H9 (cell line): Measurements from ENCODE around the gene PPP1R27. TPM values are rescaled to one million over a fixed set of nuclear protein-coding genes. Genes with fewer than 3 reads are reported as not detected.

Source experiments
- DNase-seq: peaks from one replicate; pipeline ENCODE4 v3.0.0-alpha.2; 2017
- H2AFZ ChIP-seq: one replicate; pipeline ENCODE4 v1.6.1; 2013; ENCODE audit warnings: mild to moderate bottlenecking, low read length, control low read depth, moderate library complexity
- H2AK5ac ChIP-seq: 2 replicates; pipeline ENCODE4 v1.6.1; 2013; ENCODE audit warnings: low read length, control low read depth, mixed read lengths; ENCODE audit not compliant: insufficient read length
- H2BK120ac ChIP-seq: one replicate; pipeline ENCODE4 v1.6.1; 2013; ENCODE audit warnings: low read depth, mild to moderate bottlenecking, low read length, control low read depth, inconsistent platforms; ENCODE audit not compliant: poor library complexity, severe bottlenecking
- H2BK12ac ChIP-seq: 2 replicates; pipeline ENCODE4 v1.6.1; 2013; ENCODE audit warnings: low read length, control low read depth, mixed read lengths, low read depth; ENCODE audit not compliant: insufficient read length
- H2BK15ac ChIP-seq: 2 replicates; pipeline ENCODE4 v1.6.1; 2013; ENCODE audit warnings: low read depth, low read length, control low read depth
- H2BK20ac ChIP-seq: one replicate; pipeline ENCODE4 v1.6.1; 2013; ENCODE audit warnings: low read depth, mild to moderate bottlenecking, low read length, control low read depth, inconsistent platforms; ENCODE audit not compliant: poor library complexity, severe bottlenecking
- H2BK5ac ChIP-seq: 2 replicates; pipeline ENCODE4 v1.6.1; 2013; ENCODE audit warnings: low read length, control low read depth, mixed read lengths; ENCODE audit not compliant: insufficient read length
- H3K14ac ChIP-seq: 2 replicates; pipeline ENCODE4 v1.6.1; 2013; ENCODE audit warnings: low read length, control low read depth; ENCODE audit not compliant: insufficient read depth
- H3K18ac ChIP-seq: 2 replicates; pipeline ENCODE4 v1.6.1; 2013; ENCODE audit warnings: low read depth, mild to moderate bottlenecking, mixed read lengths, low read length, control low read depth; ENCODE audit not compliant: insufficient read length
- H3K23ac ChIP-seq: 2 replicates; pipeline ENCODE4 v1.6.1; 2013; ENCODE audit warnings: low read length, control low read depth, mixed read lengths, low read depth; ENCODE audit not compliant: insufficient read length
- H3K23me2 ChIP-seq: 2 replicates; pipeline ENCODE4 v1.6.1; 2013; ENCODE audit warnings: low read depth, mild to moderate bottlenecking, mixed read lengths, low read length, control low read depth; ENCODE audit not compliant: insufficient read length, poor library complexity, severe bottlenecking
- H3K27ac ChIP-seq: 2 replicates; pipeline ENCODE4 v1.5.1; 2013; ENCODE audit warnings: low read length, control low read depth, mixed read lengths, low read depth; ENCODE audit not compliant: insufficient read length
- H3K27me3 ChIP-seq: 2 replicates; pipeline ENCODE4 v1.6.1; 2013; ENCODE audit warnings: low read length, control low read depth, inconsistent platforms; ENCODE audit not compliant: insufficient read depth
- H3K4ac ChIP-seq: 2 replicates; pipeline ENCODE4 v1.6.1; 2013; ENCODE audit warnings: low read depth, mild to moderate bottlenecking, control low read depth, inconsistent platforms, low read length, moderate library complexity
- H3K4me1 ChIP-seq: 2 replicates; pipeline ENCODE4 v1.6.1; 2013; ENCODE audit warnings: low read length, control low read depth, inconsistent platforms; ENCODE audit not compliant: insufficient read depth
- H3K4me2 ChIP-seq: 2 replicates; pipeline ENCODE4 v1.6.1; 2013; ENCODE audit warnings: low read length, control low read depth, mixed read lengths; ENCODE audit not compliant: insufficient read length, insufficient read depth
- H3K56ac ChIP-seq: 2 replicates; pipeline ENCODE4 v1.6.1; 2013; ENCODE audit warnings: low read depth, mild to moderate bottlenecking, mixed read lengths, low read length, control low read depth; ENCODE audit not compliant: insufficient read length
- H3K79me1 ChIP-seq: 2 replicates; pipeline ENCODE4 v1.6.1; 2013; ENCODE audit warnings: low read depth, mild to moderate bottlenecking, moderate library complexity, low read length, control low read depth, inconsistent platforms; ENCODE audit not compliant: insufficient read depth, poor library complexity, severe bottlenecking
- H3K79me2 ChIP-seq: 2 replicates; pipeline ENCODE4 v1.6.1; 2013; ENCODE audit warnings: low read length, control low read depth, inconsistent platforms; ENCODE audit not compliant: insufficient read depth
- H3K9ac ChIP-seq: 2 replicates; pipeline ENCODE4 v1.6.1; 2013; ENCODE audit warnings: low read length, control low read depth, mixed read lengths; ENCODE audit not compliant: insufficient read length; ENCODE audit errors: extremely low read depth
- H3K9me3 ChIP-seq: one replicate; pipeline ENCODE4 v1.6.1; 2013; ENCODE audit warnings: low read depth, low read length, inconsistent platforms; ENCODE audit not compliant: control insufficient read depth
- H3T11ph ChIP-seq: one replicate; pipeline ENCODE4 v1.6.1; 2013; ENCODE audit warnings: mild to moderate bottlenecking, low read length, control low read depth, inconsistent platforms
- H4K20me1 ChIP-seq: one replicate; pipeline ENCODE4 v1.6.1; 2013; ENCODE audit not compliant: control insufficient read depth, insufficient read length, insufficient read depth
- H4K5ac ChIP-seq: 2 replicates; pipeline ENCODE4 v1.6.1; 2013; ENCODE audit warnings: low read depth, mild to moderate bottlenecking, mixed read lengths, low read length, control low read depth; ENCODE audit not compliant: insufficient read length
- H4K8ac ChIP-seq: replicated peaks from 2 replicates; pipeline ENCODE4 v1.6.1; 2013; ENCODE audit warnings: low read length, control low read depth, mixed read lengths, low read depth; ENCODE audit not compliant: insufficient read length
- H4K91ac ChIP-seq: 2 replicates; pipeline ENCODE4 v1.6.1; 2013; ENCODE audit warnings: low read depth, mild to moderate bottlenecking, moderate library complexity, mixed read lengths, low read length, control low read depth; ENCODE audit not compliant: insufficient read length
- H3K27ac Mint-ChIP-seq, 3 experiments: 2 replicates in 2 of 3; 3 replicates in 1 of 3; pipeline ENCODE4 v1.8.0; 2020 to 2021; ENCODE audit warnings: mixed read lengths in 3 of 3, mild to moderate bottlenecking in 1 of 3, moderate library complexity in 1 of 3
- H3K27me3 Mint-ChIP-seq: 2 replicates; pipeline ENCODE4 v1.8.0; 2021; ENCODE audit warnings: low read depth, mild to moderate bottlenecking, moderate library complexity, mixed read lengths
- H3K36me3 Mint-ChIP-seq, 3 experiments: 2 replicates in 2 of 3; 3 replicates in 1 of 3; pipeline ENCODE4 v1.8.0; 2020 to 2021; ENCODE audit warnings: low read depth in 3 of 3, mixed read lengths in 3 of 3; ENCODE audit not compliant: insufficient read depth in 1 of 3
- H3K4me1 Mint-ChIP-seq, 2 experiments: 2 replicates each; pipeline ENCODE4 v1.8.0; 2020; ENCODE audit warnings: mixed read lengths in 2 of 2
- H3K4me3 Mint-ChIP-seq, 2 experiments: 2 replicates in 1 of 2; 3 replicates in 1 of 2; pipeline ENCODE4 v1.8.0; 2020 to 2021; ENCODE audit warnings: mild to moderate bottlenecking in 2 of 2, mixed read lengths in 2 of 2, moderate library complexity in 1 of 2
- H3K9me3 Mint-ChIP-seq, 2 experiments: 2 replicates in 1 of 2; 3 replicates in 1 of 2; pipeline ENCODE4 v1.8.0; 2020; ENCODE audit warnings: mild to moderate bottlenecking in 2 of 2, mixed read lengths in 2 of 2, moderate library complexity in 1 of 2
- WGBS: extraction: QIAGEN DNeasy Blood & Tissue Kit; methylation state at CpG from one replicate; pipeline ENCODE4 v1.1.7; 2013; ENCODE audit warnings: missing lambda C conversion rate, low lambda C conversion rate, mixed read lengths; ENCODE audit not compliant: insufficient read length; ENCODE audit errors: extremely low coverage; 5-methylcytosine and 5-hydroxymethylcytosine counted together
- total RNA-seq: library from RNA; stranded (reverse); gene quantifications from 2 replicates; pipeline ENCODE4 v1.2.1, GENCODE V29; 2021
- TF ChIP-seq, protein P1 (sequence below): fragments of 200-600 bp; sonication (generic); conservative IDR thresholded peaks from 3 replicates; pipeline ENCODE4 v1.8.0; 2021; ENCODE audit warnings: antibody characterized with exemption, mild to moderate bottlenecking

PPP1R27 gene
- total RNA-seq, 1 experiment from 2014 or later, result 0.22 TPM

DNA sequence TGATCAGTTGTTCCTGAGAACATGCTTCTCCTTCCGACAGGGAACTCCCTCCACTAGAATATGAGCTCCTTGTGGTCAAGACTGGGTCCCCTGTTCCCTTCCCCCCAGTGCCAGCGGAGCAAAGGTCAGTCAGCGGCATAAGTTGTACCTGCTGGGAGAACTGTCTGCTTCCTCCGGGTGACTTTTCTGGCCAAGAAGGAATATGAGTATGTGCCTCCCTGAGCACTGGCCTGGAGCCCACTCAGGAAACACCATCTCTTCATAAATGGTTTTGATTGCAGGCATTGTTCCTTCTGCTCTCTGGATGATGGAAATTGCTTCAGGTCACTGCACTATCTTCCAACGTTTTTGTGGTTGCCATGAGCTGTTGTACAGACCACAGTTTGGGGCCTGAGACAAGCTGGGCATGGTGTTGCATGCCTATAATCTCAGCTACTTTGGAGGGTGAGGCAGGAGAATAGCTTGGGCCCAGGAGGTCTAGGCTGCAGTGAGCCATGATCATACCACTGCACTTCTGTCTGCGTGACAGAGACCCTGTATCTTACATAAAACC lies 28.3 kb upstream of the PPP1R27 start:
- Mint-ChIP-seq H3K27ac (peak overlapping the region in 1 of 3 experiments; percentile 18; a peak in 1 of 7 replicates), H3K4me1 (peaks cover 17 to 32% of the 10 kb centered on the region in 2 experiments), H3K36me3 (peaks cover 12 to 41% (median 39%) of the 10 kb centered on the region in 3 experiments; a peak in 6 of 7 replicates), H3K9me3 (peaks cover 0 to 3% of the 10 kb centered on the region in 2 experiments; a peak in 1 of 5 replicates), H3K27me3 (peaks cover 2% of the 10 kb centered on the region), H3K4me3 (peak overlapping the region; percentile 54 to 72)
- TF ChIP-seq, protein P1, sequence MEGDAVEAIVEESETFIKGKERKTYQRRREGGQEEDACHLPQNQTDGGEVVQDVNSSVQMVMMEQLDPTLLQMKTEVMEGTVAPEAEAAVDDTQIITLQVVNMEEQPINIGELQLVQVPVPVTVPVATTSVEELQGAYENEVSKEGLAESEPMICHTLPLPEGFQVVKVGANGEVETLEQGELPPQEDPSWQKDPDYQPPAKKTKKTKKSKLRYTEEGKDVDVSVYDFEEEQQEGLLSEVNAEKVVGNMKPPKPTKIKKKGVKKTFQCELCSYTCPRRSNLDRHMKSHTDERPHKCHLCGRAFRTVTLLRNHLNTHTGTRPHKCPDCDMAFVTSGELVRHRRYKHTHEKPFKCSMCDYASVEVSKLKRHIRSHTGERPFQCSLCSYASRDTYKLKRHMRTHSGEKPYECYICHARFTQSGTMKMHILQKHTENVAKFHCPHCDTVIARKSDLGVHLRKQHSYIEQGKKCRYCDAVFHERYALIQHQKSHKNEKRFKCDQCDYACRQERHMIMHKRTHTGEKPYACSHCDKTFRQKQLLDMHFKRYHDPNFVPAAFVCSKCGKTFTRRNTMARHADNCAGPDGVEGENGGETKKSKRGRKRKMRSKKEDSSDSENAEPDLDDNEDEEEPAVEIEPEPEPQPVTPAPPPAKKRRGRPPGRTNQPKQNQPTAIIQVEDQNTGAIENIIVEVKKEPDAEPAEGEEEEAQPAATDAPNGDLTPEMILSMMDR, result no peak
- Histone ChIP-seq H4K8ac (no peak overlapping the region), H3K4me1 (peaks cover 3% of the 10 kb centered on the region; the same call in 1 of the 2 replicates), H3K23me2 (peaks cover 10% of the 10 kb centered on the region), H4K91ac (no peak overlapping the region), H2BK15ac (no peak overlapping the region), H2AFZ (no peak overlapping the region), H3K4ac (no peak overlapping the region), H2BK5ac (no peak overlapping the region), H3K27ac (no peak overlapping the region), H3K79me1 (peaks cover 13% of the 10 kb centered on the region), H3T11ph (no peak overlapping the region), H3K9me3 (no peaks in the 10 kb centered on the region), H2AK5ac (no peak overlapping the region), H3K4me2 (no peak overlapping the region), H3K23ac (no peak overlapping the region), H3K9ac (no peak overlapping the region), H3K27me3 (no peaks in the 10 kb centered on the region), H2BK12ac (no peak overlapping the region), H2BK20ac (no peak overlapping the region), H4K20me1 (peaks cover 2% of the 10 kb centered on the region), H3K56ac (no peak overlapping the region), H2BK120ac (no peak overlapping the region), H3K79me2 (peaks cover 17% of the 10 kb centered on the region; the same call in 1 of the 2 replicates), H4K5ac (no peak overlapping the region), H3K14ac (no peak overlapping the region), H3K18ac (no peak overlapping the region)
- WGBS, result no CpG with 5 or more reads among the region's 6 CpGs
- no peak for DNase-seq
